HepG2 (cell line): ENCODE results near the gene CDHR4. TPM values are rescaled to one million over a fixed set of nuclear protein-coding genes. Genes with fewer than 3 reads are reported as not detected.

Experiments used
- CENPX ChIP-seq: sonication (generic); formaldehyde crosslinking; IDR thresholded peaks from 2 replicates; pipeline ENCODE4 v1.9.0; 2021; ENCODE audit warnings: mild to moderate bottlenecking, missing genetic modification reagents, moderate library complexity
- GFI1 ChIP-seq: sonication (generic); formaldehyde crosslinking; IDR thresholded peaks from 2 replicates; pipeline ENCODE4 v1.5.0; 2020; ENCODE audit warnings: missing genetic modification reagents, mild to moderate bottlenecking, borderline replicate concordance
- GRHL1 ChIP-seq: sonication (generic); formaldehyde crosslinking; conservative IDR thresholded peaks from 2 replicates; pipeline ENCODE4 v1.8.0; 2022; ENCODE audit warnings: missing genetic modification reagents
- HNRNPL ChIP-seq: fragments of 200-400 bp; formaldehyde crosslinking; IDR thresholded peaks from 2 replicates; pipeline ENCODE4 v1.6.1; 2017; ENCODE audit warnings: mild to moderate bottlenecking, low read depth, low read length
- PLRG1 ChIP-seq: fragments of 450-650 bp; conservative IDR thresholded peaks from 2 replicates; pipeline ENCODE4 v1.6.1; 2016
- POGZ ChIP-seq: sonication (generic); formaldehyde crosslinking; IDR thresholded peaks from 2 replicates; pipeline ENCODE4 v1.4.0; 2020; ENCODE audit warnings: mild to moderate bottlenecking, missing genetic modification reagents
- SIN3A ChIP-seq: IDR thresholded peaks from 2 replicates; pipeline ENCODE4 v1.6.1; 2011; ENCODE audit warnings: low read depth, mild to moderate bottlenecking, control low read depth, low read length, borderline replicate concordance
- TAF15 ChIP-seq: fragments of 200-400 bp; formaldehyde crosslinking; IDR thresholded peaks from one replicate; pipeline ENCODE4 v1.6.1; 2018; ENCODE audit warnings: mild to moderate bottlenecking, low read depth, low read length; ENCODE audit not compliant: poor library complexity, severe bottlenecking
- USF2 ChIP-seq, 2 experiments: sonication (generic) in 1 of 2; formaldehyde crosslinking in 1 of 2; IDR thresholded peaks; 2 replicates each; pipeline versions ENCODE4 v1.5.1 to v1.6.1; 2011 to 2020; ENCODE audit warnings: borderline replicate concordance in 1 of 2, low read depth in 1 of 2, low read length in 1 of 2, mild to moderate bottlenecking in 1 of 2, missing genetic modification reagents in 1 of 2, moderate library complexity in 1 of 2
- ZBTB40 ChIP-seq, 2 experiments: fragments of 450-650 bp in 1 of 2; sonication (generic) in 1 of 2; formaldehyde crosslinking in 1 of 2; IDR thresholded peaks; 2 replicates each; pipeline versions ENCODE4 v1.6.1 to v1.8.0; 2016 to 2022; ENCODE audit warnings: antibody characterized with exemption in 1 of 2, mild to moderate bottlenecking in 1 of 2, missing genetic modification reagents in 1 of 2
- ZFYVE20 ChIP-seq: sonication (generic); formaldehyde crosslinking; IDR thresholded peaks from 2 replicates; pipeline ENCODE4 v1.8.0; 2023; ENCODE audit warnings: low read depth, mild to moderate bottlenecking, moderate library complexity, missing genetic modification reagents, borderline replicate concordance
- ZNF704 ChIP-seq: sonication (generic); formaldehyde crosslinking; IDR thresholded peaks from 2 replicates; pipeline ENCODE4 v1.8.1; 2023; ENCODE audit warnings: mild to moderate bottlenecking, inconsistent platforms, moderate library complexity, missing genetic modification reagents, borderline replicate concordance
- polyA plus RNA-seq, 8 experiments: library from polyadenylated mRNA; depleted of rRNA in 3 of 8; stranded (reverse) in 7 of 8; unstranded in 1 of 8; fragments of >200 nt; fragmentation: Illumina TruSeq in 4 of 8; extraction: Trizol in 4 of 8; gene quantifications; 2 replicates each; pipeline versions ENCODE4 v1.2.1 to v1.2.3, GENCODE V29; 2011 to 2016; ENCODE audit warnings: low read depth in 4 of 8, missing spikeins in 1 of 8, mixed read lengths in 1 of 8; ENCODE audit not compliant: insufficient read depth in 1 of 8
- total RNA-seq, 5 experiments: library from RNA; depleted of rRNA; stranded (reverse); fragments of >200 nt; fragmentation: Illumina TruSeq; extraction: Trizol; gene quantifications; 2 replicates each; pipeline ENCODE4 v1.2.3, GENCODE V29; 2016; ENCODE audit warnings: low read depth in 1 of 5

The CDHR4 gene
- total and polyA plus RNA-seq, 2 of the 13 experiments (the other 11 are each of a cell fraction or from before 2014, with no cell fraction given): 0.21 TPM; not detected in 1

GRCh38 chr3:49802719-49803464 is 3.2 kb upstream of the CDHR4 start, which contains the start of gene INKA1 (continued):
- no peak for TF ChIP-seq USF2 (IDR thresholded peaks at IDR 0.05; ENCODE audit: low read depth, low read length)
- 0 out of 2 replicates have a peak, but pooled peaks have one; percentile 3 for TF ChIP-seq USF2 (CRISPR knock-in tag; IDR thresholded peaks at IDR 0.05; ENCODE audit: borderline replicate concordance)
- TF ChIP-seq TAF15: no peak
- no peak for TF ChIP-seq ZFYVE20
- no peak for TF ChIP-seq PLRG1
- no peak for TF ChIP-seq GRHL1 (CRISPR knock-in tag)
- peak; percentile 60; the same call in 1 of the 2 replicates for TF ChIP-seq SIN3A
- TF ChIP-seq GFI1 (CRISPR knock-in tag): no peak; the same call in 1 of the 2 replicates
- 0 out of 2 replicates have a peak, but pooled peaks have one; percentile 2 for TF ChIP-seq POGZ (CRISPR knock-in tag)
- TF ChIP-seq HNRNPL: 0 out of 2 replicates have a peak, but pooled peaks have one; percentile 23
- no peak for TF ChIP-seq ZNF704
- no peak for TF ChIP-seq ZBTB40 (IDR thresholded peaks at IDR 0.05)
- TF ChIP-seq ZBTB40 (CRISPR knock-in tag; IDR thresholded peaks at IDR 0.05): peak; percentile 13; the same call in 1 of the 2 replicates
- no peak for TF ChIP-seq CENPX (CRISPR knock-in tag)
